Cardiac fibroblast (primary cell): Measurements from ENCODE around the gene STRC.
"Not testable (repeated sequence)": the region's sequence is repeated elsewhere in the genome, so short reads cannot be mapped to it uniquely, and the experiment has no call there.

Experiments
- DNase-seq, 2 donors: peaks; one replicate each; pipeline versions ENCODE4 v3.0.0 to v3.0.0-alpha.2; 2010; ENCODE audit warnings: low read depth in 2 of 2
- H3K4me3 ChIP-seq, 2 donors: replicated peaks in 1 of 2; 1 replicate in 1 of 2; 2 replicates in 1 of 2; pipeline ENCODE4 v1.5.1; 2011; ENCODE audit warnings: low read depth in 2 of 2, low read length in 2 of 2, mild to moderate bottlenecking in 2 of 2, moderate library complexity in 1 of 2
- TF ChIP-seq, protein P1 (sequence below): IDR thresholded peaks from one replicate; pipeline ENCODE4 v1.5.1; 2011; ENCODE audit warnings: low read depth, mild to moderate bottlenecking, low read length, inconsistent platforms

The STRC gene

DNA sequence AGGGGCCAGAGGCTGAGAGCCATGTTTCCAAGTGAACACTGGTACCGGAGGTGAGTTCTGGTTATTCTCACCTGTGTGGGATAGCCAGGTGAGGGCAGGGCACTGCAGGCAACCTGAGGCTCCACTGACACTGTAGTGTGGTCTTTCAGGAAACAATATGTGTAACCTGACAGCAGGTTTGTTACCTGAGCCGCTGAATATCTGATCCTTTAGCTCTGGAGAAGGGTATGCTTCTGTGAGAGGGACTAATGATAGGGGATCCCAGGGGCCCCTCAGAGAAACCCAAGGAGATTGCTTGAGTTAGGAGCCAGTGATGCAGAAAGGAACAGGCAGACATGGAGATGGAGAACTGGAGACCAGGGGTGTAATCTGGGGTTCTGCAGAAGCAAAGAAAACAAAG lies at the start of gene STRC:
STRC (minus strand) TSS at position 101 of the 400 bp plus-strand sequence; CDS start at position 23, 78 bp downstream.
- DNase-seq, H3K4me3 ChIP-seq: not testable (repeated sequence)

DNA sequence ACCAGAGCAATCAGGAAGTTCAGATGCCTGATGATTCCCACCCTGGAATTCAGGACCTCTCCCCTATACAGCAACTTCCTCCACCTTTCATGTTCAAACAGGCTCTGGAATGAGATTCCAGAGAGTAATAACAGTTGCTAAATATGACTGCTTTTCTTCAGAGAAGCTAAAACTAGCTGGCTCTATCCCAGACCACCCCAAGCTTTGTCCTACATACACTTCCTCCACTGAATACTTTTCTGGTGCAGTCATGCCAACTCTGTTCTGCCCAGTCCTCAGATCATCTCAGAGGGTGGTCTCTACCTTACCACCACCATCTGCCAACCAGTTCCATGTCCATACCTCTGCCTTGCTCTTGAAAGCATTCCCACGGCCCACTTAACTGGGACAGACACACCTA lies 47.6 kb upstream of the STRC start:
- not testable (repeated sequence) for DNase-seq

DNA sequence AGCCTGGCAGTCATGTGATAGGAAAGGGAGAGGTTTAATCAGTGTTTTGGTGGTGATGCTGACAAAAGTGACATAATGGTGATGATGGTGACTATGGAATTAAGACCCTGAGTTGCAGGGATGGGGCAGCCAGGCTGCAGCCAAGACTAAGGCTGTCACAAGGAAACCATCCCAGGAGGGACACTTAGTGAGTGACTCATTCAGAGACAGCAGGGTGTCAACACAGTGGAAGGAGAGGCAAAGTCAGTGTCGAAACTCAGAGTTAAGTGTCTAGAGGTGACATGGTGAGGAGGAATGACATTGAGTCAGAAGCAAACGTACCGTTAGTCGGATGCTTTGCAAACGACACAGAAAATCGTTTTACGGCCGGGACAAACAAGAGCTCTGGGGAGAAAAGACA lies 44.7 kb upstream of the STRC start:
- DNase-seq, H3K4me3 ChIP-seq: not testable (repeated sequence)

More for the DNA sequence above, 47.6 kb upstream of the STRC start:
- not testable (repeated sequence) for H3K4me3 ChIP-seq

DNA sequence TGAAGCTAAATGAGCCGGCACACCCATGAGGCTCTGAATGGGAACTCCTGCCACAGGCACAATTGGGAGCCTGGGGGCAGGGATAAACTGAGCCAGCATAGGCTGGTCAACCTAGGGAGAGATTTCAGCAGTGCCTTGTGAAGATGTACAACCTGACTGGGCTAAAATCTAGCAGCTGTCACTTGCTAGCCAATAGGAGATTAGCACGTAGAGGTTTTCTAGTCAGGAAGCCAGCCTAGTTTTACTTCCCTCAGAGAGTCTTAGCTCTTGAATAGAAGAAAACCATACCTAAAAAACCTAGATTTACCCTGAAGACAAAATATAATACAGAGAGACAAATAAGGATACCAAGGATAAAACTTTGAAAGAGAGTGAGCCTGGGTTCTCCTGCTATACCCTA lies 43.7 kb upstream of the STRC start:
- DNase-seq, H3K4me3 ChIP-seq: not testable (repeated sequence)

DNA sequence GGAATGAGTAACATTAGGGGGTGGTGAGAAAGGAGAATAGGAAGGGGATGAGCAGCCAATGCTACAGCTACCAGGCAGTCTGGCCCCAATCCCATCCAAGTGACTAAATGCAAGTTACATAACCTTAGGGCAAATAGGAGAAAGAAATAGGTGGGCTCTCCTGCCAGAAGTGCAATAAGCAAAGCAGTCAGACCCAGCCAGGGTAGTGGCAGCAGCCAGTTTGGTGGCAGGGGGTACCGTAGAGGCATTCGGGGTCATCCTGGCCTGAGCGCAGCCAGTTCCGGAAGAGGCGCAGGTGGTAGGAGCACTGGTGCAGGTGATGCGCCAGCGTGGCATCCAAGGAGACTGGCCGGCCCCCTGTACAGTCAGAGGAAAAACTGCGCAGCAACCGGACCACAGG lies 41.1 kb upstream of the STRC start:
- DNase-seq, H3K4me3 ChIP-seq: not testable (repeated sequence)

- DNase-seq, H3K4me3 ChIP-seq: not testable (repeated sequence)
These were observed 30.9 kb upstream of the STRC start for GRCh38 chr15:43649430-43649926.

DNA sequence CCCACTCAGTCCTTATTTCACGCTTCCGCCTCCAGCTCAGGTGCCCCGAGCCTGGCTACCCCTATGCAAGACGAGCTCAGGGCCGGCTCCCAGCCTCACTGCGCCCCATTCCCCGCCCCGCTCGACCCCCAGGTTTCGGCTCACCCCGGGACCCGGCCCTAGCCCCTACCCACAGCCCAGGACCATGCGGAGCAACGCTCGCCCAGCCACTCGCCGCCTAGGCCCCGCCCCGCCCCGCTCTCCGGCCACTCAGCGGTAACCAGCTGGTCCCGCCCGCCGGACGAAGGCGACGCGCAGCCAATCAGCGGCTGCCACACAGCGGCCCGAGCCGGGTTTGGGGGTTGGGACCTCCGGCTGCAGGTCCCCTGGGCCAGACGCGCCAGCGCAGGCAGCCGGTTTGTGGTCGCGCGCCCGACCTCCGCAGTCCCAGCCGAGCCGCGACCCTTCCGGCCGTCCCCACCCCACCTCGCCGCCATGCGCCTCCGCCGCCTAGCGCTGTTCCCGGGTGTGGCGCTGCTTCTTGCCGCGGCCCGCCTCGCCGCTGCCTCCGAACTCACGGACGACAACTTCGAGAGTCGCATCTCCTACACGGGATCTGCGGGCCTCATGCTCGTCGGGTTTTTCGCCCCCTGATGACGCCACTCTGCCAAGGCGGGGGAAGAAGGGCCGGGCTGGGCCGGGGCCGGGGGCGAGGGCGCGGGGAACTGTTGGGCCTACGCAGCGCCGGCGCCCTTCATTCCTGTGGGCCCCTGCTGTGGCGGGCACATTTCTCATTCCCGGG lies 30.2 kb upstream of the STRC start, which contains the start of gene CATSPER2:
CATSPER2 (minus strand) TSS at position 196 of the 781 bp plus-strand sequence. CDS start 783 bp downstream, outside the sequence.
- TF ChIP-seq, protein P1, sequence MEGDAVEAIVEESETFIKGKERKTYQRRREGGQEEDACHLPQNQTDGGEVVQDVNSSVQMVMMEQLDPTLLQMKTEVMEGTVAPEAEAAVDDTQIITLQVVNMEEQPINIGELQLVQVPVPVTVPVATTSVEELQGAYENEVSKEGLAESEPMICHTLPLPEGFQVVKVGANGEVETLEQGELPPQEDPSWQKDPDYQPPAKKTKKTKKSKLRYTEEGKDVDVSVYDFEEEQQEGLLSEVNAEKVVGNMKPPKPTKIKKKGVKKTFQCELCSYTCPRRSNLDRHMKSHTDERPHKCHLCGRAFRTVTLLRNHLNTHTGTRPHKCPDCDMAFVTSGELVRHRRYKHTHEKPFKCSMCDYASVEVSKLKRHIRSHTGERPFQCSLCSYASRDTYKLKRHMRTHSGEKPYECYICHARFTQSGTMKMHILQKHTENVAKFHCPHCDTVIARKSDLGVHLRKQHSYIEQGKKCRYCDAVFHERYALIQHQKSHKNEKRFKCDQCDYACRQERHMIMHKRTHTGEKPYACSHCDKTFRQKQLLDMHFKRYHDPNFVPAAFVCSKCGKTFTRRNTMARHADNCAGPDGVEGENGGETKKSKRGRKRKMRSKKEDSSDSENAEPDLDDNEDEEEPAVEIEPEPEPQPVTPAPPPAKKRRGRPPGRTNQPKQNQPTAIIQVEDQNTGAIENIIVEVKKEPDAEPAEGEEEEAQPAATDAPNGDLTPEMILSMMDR, result no peak
- no peak within 1 kb of the TSS for H3K4me3 ChIP-seq
- no peak for DNase-seq

- not testable (repeated sequence) for H3K4me3 ChIP-seq
These were observed 20.0 kb upstream of the STRC start for GRCh38 chr15:43638464-43639204.

DNA sequence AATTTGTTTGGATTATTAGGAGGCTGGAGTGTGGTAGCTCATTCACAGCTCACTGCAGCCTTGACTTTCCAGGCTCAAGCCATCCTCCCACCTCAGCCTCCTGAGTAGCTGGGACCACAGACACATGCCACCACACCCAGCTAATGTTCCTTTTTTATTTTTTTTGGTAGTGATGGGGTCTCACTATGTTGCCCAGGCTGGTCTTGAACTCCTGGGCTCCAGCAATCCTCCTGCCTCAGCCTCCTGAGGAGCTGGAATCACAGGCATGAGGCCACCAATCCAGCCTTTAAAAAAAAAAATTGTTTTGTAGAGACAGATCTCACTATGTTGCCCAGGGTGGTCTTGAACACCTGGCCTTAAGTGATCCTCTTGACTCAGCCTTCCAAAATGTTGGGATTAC lies 8.3 kb upstream of the STRC start:
- not testable (repeated sequence) for DNase-seq, H3K4me3 ChIP-seq

More at GRCh38 chr15:43638464-43639204, 20.0 kb upstream of the STRC start:
- not testable (repeated sequence) for DNase-seq

DNA sequence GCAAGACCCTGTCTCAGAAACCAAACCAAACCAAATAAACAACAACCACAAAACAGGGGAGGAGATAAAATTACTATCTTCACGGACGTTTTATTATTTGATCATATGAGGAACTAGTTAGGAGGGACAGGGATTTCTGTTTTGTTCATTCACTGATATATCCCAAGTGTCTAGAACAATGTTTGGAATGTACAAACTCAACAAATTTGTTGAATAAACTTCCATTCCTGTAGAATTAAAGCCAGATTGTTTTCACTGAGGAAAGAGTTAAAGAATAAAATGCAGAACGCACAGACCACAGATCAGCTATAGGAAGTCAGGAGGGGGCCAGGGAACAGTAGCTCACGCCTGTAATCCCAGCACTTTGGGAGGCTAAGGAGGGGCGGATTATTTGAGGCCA lies 6.5 kb upstream of the STRC start:
- TF ChIP-seq, protein P1, result no peak
- no peak overlapping the region for H3K4me3 ChIP-seq
- DNase-seq, result no peak

DNA sequence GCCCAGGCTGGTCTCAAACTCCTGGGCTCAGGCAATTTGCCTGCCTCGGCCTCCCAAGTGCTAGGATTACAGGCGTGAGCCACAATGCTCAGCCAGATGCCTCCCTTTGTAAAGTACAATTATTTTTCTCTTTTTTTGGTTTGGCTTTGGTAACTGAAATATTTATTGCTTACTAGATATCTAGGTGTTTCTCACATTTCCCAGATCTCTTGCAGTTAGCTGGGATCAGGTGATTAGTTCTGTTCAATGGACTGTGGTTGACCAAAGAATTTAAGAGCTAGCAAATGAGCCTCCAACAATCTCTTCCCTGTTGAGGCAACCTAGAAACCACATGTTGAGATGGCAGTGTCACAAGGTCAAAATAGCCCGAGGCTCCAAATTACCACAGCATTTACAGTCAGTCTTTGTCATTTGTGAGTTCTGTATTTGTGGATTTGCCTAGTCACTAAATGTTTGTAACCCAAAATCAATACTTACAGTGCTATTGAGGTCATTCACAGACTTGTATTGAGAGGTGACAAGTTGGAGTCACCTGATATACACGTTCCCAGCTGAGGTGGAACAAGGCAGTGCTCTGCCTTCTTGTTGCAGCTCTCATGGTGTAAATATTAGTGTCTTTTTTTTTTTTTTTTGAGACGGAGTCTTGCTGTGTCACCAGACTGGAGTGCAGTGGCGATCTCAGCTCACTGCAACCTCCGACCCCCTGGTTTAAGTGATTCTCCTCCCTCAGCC lies 3.6 kb upstream of the STRC start:
- H3K4me3 ChIP-seq, DNase-seq: not testable (repeated sequence)

DNA sequence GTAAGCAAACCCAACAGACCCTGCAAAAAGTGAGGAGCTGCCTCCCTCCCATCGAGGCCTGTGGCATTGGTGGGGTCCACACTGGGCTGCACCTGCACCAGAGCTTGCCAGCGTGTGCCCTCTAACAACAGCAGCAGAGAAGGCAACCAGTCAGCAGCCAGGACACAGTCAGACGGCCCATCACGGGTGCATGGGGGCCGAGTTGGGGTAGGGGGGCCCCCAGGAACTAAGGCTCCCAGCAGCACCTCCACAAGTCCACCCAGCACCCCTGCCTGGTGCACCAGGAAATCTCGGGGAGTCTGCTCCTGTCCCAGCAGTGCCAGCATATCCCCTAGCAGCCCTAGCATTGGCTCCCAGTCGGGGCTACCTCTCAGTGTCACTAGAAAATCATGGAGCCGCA lies 850 bp downstream of the STRC start:
- H3K4me3 ChIP-seq, DNase-seq: not testable (repeated sequence)

- not testable (repeated sequence) for H3K4me3 ChIP-seq, DNase-seq
These were observed 16.4 kb downstream of the STRC start for GRCh38 chr15:43602233-43602632.

DNA sequence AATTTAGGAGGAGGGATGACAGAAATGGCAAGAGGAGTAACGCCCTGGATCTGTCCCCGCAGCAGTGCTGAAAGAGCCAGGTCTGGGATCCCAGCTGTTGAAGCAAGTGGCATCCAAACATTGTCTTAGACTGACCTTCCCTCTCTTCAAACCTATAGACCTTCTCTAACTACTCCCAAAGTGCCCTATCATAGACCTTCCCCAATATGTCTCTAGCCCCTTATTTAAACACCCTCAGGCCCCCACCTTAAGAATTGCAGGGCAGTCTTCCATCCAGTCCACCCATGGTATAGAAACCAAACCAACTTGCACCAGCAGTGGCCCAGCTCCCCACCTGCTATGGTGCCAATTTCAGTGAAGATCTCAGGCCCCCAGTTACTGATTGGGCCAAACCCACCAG lies 18.4 kb downstream of the STRC start:
- DNase-seq, H3K4me3 ChIP-seq: not testable (repeated sequence)

DNA sequence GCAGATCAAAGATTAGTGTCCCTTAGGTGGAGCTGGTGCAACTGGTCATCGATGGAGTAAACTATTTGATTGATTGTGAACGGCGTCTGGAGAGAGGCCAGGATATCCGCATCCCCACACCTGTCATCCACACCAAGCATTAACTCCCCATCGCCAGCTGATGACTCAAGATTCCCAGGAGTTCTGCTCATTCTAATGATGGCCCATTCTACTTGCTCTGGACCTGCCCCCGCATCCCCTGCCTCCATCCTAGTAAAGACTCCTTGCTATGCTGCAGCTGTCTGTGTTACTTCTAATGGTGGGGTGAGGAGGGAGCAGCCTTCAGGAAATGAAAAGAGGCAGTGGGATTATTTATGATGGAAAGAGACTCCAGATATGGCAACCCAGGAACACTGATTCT lies 19.5 kb downstream of the STRC start:
- H3K4me3 ChIP-seq, DNase-seq: not testable (repeated sequence)
